T-cell (primary cell): Measurements from ENCODE around the gene SAMD4B. TPM values are rescaled to one million over a fixed set of nuclear protein-coding genes. Genes with fewer than 3 reads are reported as not detected.

Experiments used
- ATAC-seq, 4 experiments: fragments of 200-7000 bp in 3 of 4; fragments of 150-1000 bp in 1 of 4; cut with Tn5 transposase; replicated peaks in 1 of 4; 1 replicate in 3 of 4; 2 replicates in 1 of 4; pipeline ENCODE4 v1.10.0; 2021; ENCODE audit warnings: moderate library complexity in 3 of 4, mild to moderate bottlenecking in 2 of 4, moderate number of reproducible peaks in 1 of 4
- CTCF ChIA-PET, 2 donors: fragments of 300-600 bp; sonication (Branson Sonifier 250); formaldehyde crosslinking; loops; one replicate each; lab custom pipeline; 2022; ENCODE audit warnings: antibody characterized with exemption in 2 of 2; lab: Charles Lee
- POLR2A ChIA-PET, 2 donors: fragments of 300-600 bp; sonication (Branson Sonifier 250); formaldehyde crosslinking; loops; one replicate each; lab custom pipeline; 2022; ENCODE audit warnings: antibody characterized with exemption in 2 of 2; lab: Charles Lee
- DNase-seq, 35 experiments: peaks; one replicate each; pipeline versions ENCODE4 v3.0.0 to v3.0.0-alpha.2; 2013 to 2023
- H3K27ac ChIP-seq: one replicate; pipeline ENCODE4 v1.5.1; 2013; ENCODE audit warnings: low read length
- H3K27me3 ChIP-seq, 2 experiments: replicated peaks in 1 of 2; 1 replicate in 1 of 2; 2 replicates in 1 of 2; pipeline versions ENCODE4 v1.6.1 to v1.7.0; 2013; ENCODE audit warnings: low read length in 1 of 2, mixed read lengths in 1 of 2; ENCODE audit not compliant: control insufficient read depth in 2 of 2, insufficient read depth in 2 of 2; ENCODE audit errors: extremely low read depth in 1 of 2
- H3K36me3 ChIP-seq, 2 donors: 1 replicate in 1 of 2; 2 replicates in 1 of 2; pipeline versions ENCODE4 v1.6.1 to v1.7.0; 2013; ENCODE audit warnings: low read length in 1 of 2; ENCODE audit not compliant: control insufficient read depth in 2 of 2, insufficient read depth in 1 of 2; ENCODE audit errors: extremely low read depth in 1 of 2
- H3K4me1 ChIP-seq, 2 experiments: 1 replicate in 1 of 2; 2 replicates in 1 of 2; pipeline versions ENCODE4 v1.6.1 to v1.7.0; 2013; ENCODE audit warnings: low read length in 2 of 2, mixed read lengths in 1 of 2; ENCODE audit not compliant: insufficient read depth in 2 of 2, control insufficient read depth in 1 of 2; ENCODE audit errors: extremely low read depth in 1 of 2
- H3K4me3 ChIP-seq, 2 donors: 1 replicate in 1 of 2; 2 replicates in 1 of 2; pipeline versions ENCODE4 v1.5.1 to v1.7.0; 2013; ENCODE audit warnings: mild to moderate bottlenecking in 2 of 2, low read length in 1 of 2, moderate library complexity in 1 of 2; ENCODE audit not compliant: control insufficient read depth in 1 of 2; ENCODE audit errors: extremely low read depth in 1 of 2
- H3K9me3 ChIP-seq: 2 replicates; pipeline ENCODE4 v1.7.0; 2013
- H3K27ac Mint-ChIP-seq, 2 donors: one replicate each; pipeline ENCODE4 v1.8.0; 2020 to 2021; ENCODE audit warnings: mild to moderate bottlenecking in 2 of 2, mixed read lengths in 2 of 2
- H3K27me3 Mint-ChIP-seq, 2 donors: one replicate each; pipeline ENCODE4 v1.8.0; 2021 to 2022; ENCODE audit warnings: mixed read lengths in 2 of 2
- H3K36me3 Mint-ChIP-seq: one replicate; pipeline ENCODE4 v1.8.0; 2021; ENCODE audit warnings: mixed read lengths
- H3K4me1 Mint-ChIP-seq, 3 donors: one replicate each; pipeline ENCODE4 v1.8.0; 2020 to 2022; ENCODE audit warnings: mixed read lengths in 3 of 3, mild to moderate bottlenecking in 1 of 3
- H3K4me3 Mint-ChIP-seq, 3 donors: one replicate each; pipeline ENCODE4 v1.8.0; 2020 to 2022; ENCODE audit warnings: mild to moderate bottlenecking in 3 of 3, mixed read lengths in 3 of 3, moderate library complexity in 3 of 3
- H3K9me3 Mint-ChIP-seq, 3 donors: one replicate each; pipeline ENCODE4 v1.8.0; 2020 to 2022; ENCODE audit warnings: mixed read lengths in 3 of 3
- WGBS: methylation state at CpG from one replicate; pipeline ENCODE4 v1.1.5; 2013; ENCODE audit warnings: missing lambda C conversion rate; ENCODE audit not compliant: insufficient coverage; 5-methylcytosine and 5-hydroxymethylcytosine counted together
- total RNA-seq, 35 experiments: library from RNA in 6 of 35; stranded (reverse) in 6 of 35; fragments of 120-200 nt in 1 of 35; gene quantifications; one replicate each; pipeline versions ENCODE4 v1.2.1 to v1.2.4 and lab custom pipeline; 2013 to 2026

Gene SAMD4B
- total RNA-seq, 5 donors from 2014 or later (not counting 1 experiment from before 2014, with no cell fraction given): 59.4 to 72.3 (median 62.0) TPM

DNA sequence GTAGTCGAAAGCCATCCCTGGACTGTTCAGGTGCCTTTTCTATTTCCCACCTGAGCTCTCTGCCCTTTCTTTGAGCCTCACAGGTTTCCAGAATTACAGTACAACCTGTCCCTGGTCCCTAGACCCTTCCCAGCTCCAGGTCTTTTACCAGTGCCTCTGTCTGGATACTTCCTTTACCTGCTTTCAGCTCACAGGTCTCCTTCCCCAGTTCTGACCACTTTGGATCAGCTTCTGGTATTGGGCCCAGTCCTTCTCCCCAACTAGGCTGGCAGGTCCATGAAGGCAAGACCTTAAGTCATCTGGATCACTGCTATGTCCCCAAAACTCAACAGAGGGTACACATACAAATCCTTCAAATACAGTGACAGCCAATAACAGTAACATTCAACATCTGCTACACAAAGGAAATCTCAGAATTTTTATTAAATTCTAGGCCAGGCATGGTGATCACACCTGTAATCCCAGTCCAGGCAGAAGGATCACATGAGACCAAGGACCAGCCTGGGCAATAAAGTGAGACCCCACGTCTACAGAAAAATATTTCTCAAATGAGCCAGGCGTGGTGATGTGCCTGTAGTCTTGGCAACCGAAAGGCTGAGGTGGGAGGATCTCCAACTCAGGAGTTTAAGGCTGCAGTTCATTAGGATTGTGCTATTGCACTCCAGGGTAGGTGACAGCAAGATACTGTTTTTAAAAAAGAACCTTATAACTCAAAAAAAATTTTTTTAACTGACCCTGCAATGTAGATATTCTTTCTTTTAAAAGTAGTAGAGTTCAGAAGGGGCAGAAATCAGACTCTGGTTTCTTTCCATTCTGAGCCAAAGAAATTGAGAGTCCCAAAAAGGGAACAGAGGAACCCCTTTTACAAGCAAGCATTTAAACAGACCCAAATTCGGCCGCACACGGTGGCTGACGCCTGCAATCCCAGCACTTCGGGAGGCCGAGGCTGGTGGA lies 92.2 kb downstream of the SAMD4B start:
- H3K27me3 Mint-ChIP-seq: no peaks in the 10 kb centered on the region
- Histone ChIP-seq H3K4me1 (peaks cover 15 to 42% of the 10 kb centered on the region in 2 experiments), H3K27me3 (no peaks in the 10 kb centered on the region), H3K4me3 (peak overlapping the region; percentile 67 to 75), H3K36me3 (peaks cover 0 to 32% of the 10 kb centered on the region in 2 donors), H3K9me3 (no peaks in the 10 kb centered on the region), H3K27ac (peak overlapping the region; percentile 73)
- peak overlapping the region; percentile 98 to 100 for H3K27ac Mint-ChIP-seq
- no peaks in the 10 kb centered on the region for H3K9me3 Mint-ChIP-seq
- peaks cover 33 to 55% (median 53%) of the 10 kb centered on the region in 3 donors for H3K4me1 Mint-ChIP-seq
- H3K4me3 Mint-ChIP-seq: peak overlapping the region; percentile 98 to 99 (median 99)
- peaks cover 22% of the 10 kb centered on the region for H3K36me3 Mint-ChIP-seq
- WGBS: 19% methylated on average over 7 of the region's 10 CpGs
- ChIA-PET CTCF (interaction anchor here in 1 of 2 donors (1.1 to 1.8 kb wide), 4 partner anchors 11 to 92 kb away, joined by 5 to 12 read pairs (median 8); partner anchors contain the start of genes PLEKHG2, SAMD4B and SUPT5H), POLR2A (interaction anchor here (0.6 to 1.7 kb wide), 8 partner anchors 10 to 92 kb away, joined by 3 to 57 read pairs (median 8); partner anchors contain the start of genes MED29 (in 1 of the 2), PAF1 (in 1 of the 2), PLEKHG2 (in 1 of the 2) and SAMD4B (in 1 of the 2))
- ATAC-seq (no peak), DNase-seq (no peak)

Other genes starting within 250 kb of the SAMD4B start
- gene PAK4, start 216.6 kb upstream of the SAMD4B start, total RNA-seq: 10 to 100 TPM in 3 of 5 donors, 1 to 10 TPM in 2; 8.6 to 16.8 (median 12.9) TPM
- gene NCCRP1, start 145.5 kb upstream of the SAMD4B start, total RNA-seq: under 1 TPM in 3 of 5 donors, not detected in 2; 0.23 to 0.46 (median 0.41) TPM
- gene SYCN, start 138.2 kb upstream of the SAMD4B start, total RNA-seq: 1 to 10 TPM in 2 of 5 donors, under 1 TPM in 1, not detected in 2; 0.82 to 1.7 (median 1.1) TPM
- gene IFNL3, start 97.4 kb upstream of the SAMD4B start, total RNA-seq: not detected
- gene IFNL4, start 93.6 kb upstream of the SAMD4B start, total RNA-seq: not detected
- not detected for gene IFNL2, start 74.0 kb upstream of the SAMD4B start, total RNA-seq
- under 1 TPM in 1 of 5 donors, not detected in 4; 0.49 TPM for gene IFNL1, start 46.0 kb upstream of the SAMD4B start, total RNA-seq
- gene LRFN1, start 21.6 kb upstream of the SAMD4B start, total RNA-seq: 10 to 100 TPM in 2 of 5 donors, 1 to 10 TPM in 3; 3.5 to 10.9 (median 8.7) TPM
- gene GMFG, start 6.4 kb upstream of the SAMD4B start, total RNA-seq: 100 to 1,000 TPM; 337 to 427 (median 397) TPM
- gene PAF1, start 48.7 kb downstream of the SAMD4B start, total RNA-seq: 10 to 100 TPM; 43.0 to 96.1 (median 45.9) TPM
- gene MED29, start 49.0 kb downstream of the SAMD4B start, total RNA-seq: 10 to 100 TPM; 42.0 to 48.7 (median 47.0) TPM
- gene ZFP36, start 64.4 kb downstream of the SAMD4B start, total RNA-seq: 1,000 to 10,000 TPM in 1 of 5 donors, 100 to 1,000 TPM in 4; 208 to 1,013 (median 233) TPM
- gene PLEKHG2, start 70.2 kb downstream of the SAMD4B start, total RNA-seq: 10 to 100 TPM; 25.2 to 88.1 (median 36.7) TPM
- 1,000 to 10,000 TPM; 3,669 to 4,521 (median 4,268) TPM for gene RPS16, start 93.5 kb downstream of the SAMD4B start, total RNA-seq
- 100 to 1,000 TPM; 180 to 301 (median 194) TPM for gene SUPT5H, start 103.2 kb downstream of the SAMD4B start, total RNA-seq
- gene TIMM50, start 138.4 kb downstream of the SAMD4B start, total RNA-seq: 10 to 100 TPM; 50.5 to 53.7 (median 53.0) TPM
- gene DLL3, start 156.5 kb downstream of the SAMD4B start, total RNA-seq: under 1 TPM in 2 of 5 donors, not detected in 3; 0.16 to 0.20 TPM
- not detected for gene SELENOV, start 172.7 kb downstream of the SAMD4B start, total RNA-seq
- gene EID2B, start 190.4 kb downstream of the SAMD4B start, total RNA-seq: 1 to 10 TPM; 4.1 to 6.3 (median 5.8) TPM
- gene EID2, start 197.7 kb downstream of the SAMD4B start, total RNA-seq: 10 to 100 TPM; 14.4 to 21.9 (median 19.8) TPM